EL (cell line): ENCODE data around the gene KCNE1.
"Not testable (repeated sequence)": the region's sequence is repeated elsewhere in the genome, so short reads cannot be mapped to it uniquely, and the experiment has no call there.

Source experiments
- DNase-seq: peaks from one replicate; pipeline ENCODE4 v3.0.0-alpha.2; 2016

KCNE1 gene

GRCh38 chr21:34510148-34511142 lies 1.6 kb downstream of the KCNE1 start:
- DNase-seq, result peak; percentile 70

GRCh38 chr21:34509151-34509550 lies 2.9 kb downstream of the KCNE1 start:
- no peak for DNase-seq

GRCh38 chr21:34504595-34504994 lies 7.4 kb downstream of the KCNE1 start:
- DNase-seq, result no peak

GRCh38 chr21:34502480-34503106 lies 9.4 kb downstream of the KCNE1 start:
- no peak for DNase-seq

- no peak for DNase-seq
These were observed 10.3 kb downstream of the KCNE1 start for GRCh38 chr21:34501716-34502115.

- DNase-seq, result no peak
These were observed 11.8 kb downstream of the KCNE1 start for GRCh38 chr21:34500191-34500590.

- no peak for DNase-seq
These were observed 12.9 kb downstream of the KCNE1 start for GRCh38 chr21:34499116-34499515.

GRCh38 chr21:34498623-34499022 lies 13.4 kb downstream of the KCNE1 start:
- no peak for DNase-seq

- not testable (repeated sequence) for DNase-seq
These were observed 28.2 kb downstream of the KCNE1 start for GRCh38 chr21:34483854-34484253.

GRCh38 chr21:34483435-34483834 lies 28.6 kb downstream of the KCNE1 start:
- not testable (repeated sequence) for DNase-seq

GRCh38 chr21:34467333-34467732 lies 44.7 kb downstream of the KCNE1 start:
- DNase-seq, result not testable (repeated sequence)

GRCh38 chr21:34459426-34459825 lies 52.6 kb downstream of the KCNE1 start:
- not testable (repeated sequence) for DNase-seq

GRCh38 chr21:34458266-34458665 lies 53.7 kb downstream of the KCNE1 start:
- not testable (repeated sequence) for DNase-seq

GRCh38 chr21:34456180-34456579 lies 55.8 kb downstream of the KCNE1 start:
- not testable (repeated sequence) for DNase-seq

- DNase-seq, result not testable (repeated sequence)
These were observed 56.4 kb downstream of the KCNE1 start for GRCh38 chr21:34455628-34456027.

- not testable (repeated sequence) for DNase-seq
These were observed 65.0 kb downstream of the KCNE1 start for GRCh38 chr21:34447018-34447417.

GRCh38 chr21:34443486-34443885 lies 68.5 kb downstream of the KCNE1 start:
- DNase-seq, result not testable (repeated sequence)

- DNase-seq, result not testable (repeated sequence)
These were observed 82.3 kb downstream of the KCNE1 start for GRCh38 chr21:34429710-34430109.

- not testable (repeated sequence) for DNase-seq
These were observed 83.6 kb downstream of the KCNE1 start for GRCh38 chr21:34428441-34428840.

- not testable (repeated sequence) for DNase-seq
These were observed 84.7 kb downstream of the KCNE1 start for GRCh38 chr21:34427339-34427738.

GRCh38 chr21:34423805-34424204 lies 88.2 kb downstream of the KCNE1 start, which contains the start of gene SMIM34:
SMIM34 (minus strand) TSS chr21:34423951; CDS start chr21:34423839, 112 bp downstream.
- DNase-seq, result not testable (repeated sequence)

GRCh38 chr21:34417448-34418077 lies 94.4 kb downstream of the KCNE1 start:
- not testable (repeated sequence) for DNase-seq

- DNase-seq, result not testable (repeated sequence)
These were observed 104.7 kb downstream of the KCNE1 start for GRCh38 chr21:34407294-34407693.
